ENCODE measurements around the gene TFPT.

Gene TFPT

GRCh38 chr19:54162884-54163283 lies 47.4 kb upstream of the TFPT start:
- TF ChIP-seq CTCF (IDR thresholded peaks at IDR 0.05; ENCODE audit: low read length) = no peak
- TF ChIP-seq EZH2 (IDR thresholded peaks at IDR 0.05; ENCODE audit: borderline replicate concordance, low read length) = no peak
- Histone ChIP-seq H3K27me3 (ENCODE audit: insufficient read depth, low read length) (no peaks in the 10 kb centered on the region), H3K4me2 (ENCODE audit: low read length) (no peak overlapping the region), H2AFZ (ENCODE audit: low read length) (no peak overlapping the region), H3K79me2 (ENCODE audit: insufficient read depth, low read length) (no peaks in the 10 kb centered on the region), H3K4me1 (ENCODE audit: insufficient read depth, low read length, severe bottlenecking) (peaks cover 32% of the 10 kb centered on the region), H3K9ac (ENCODE audit: low read length) (no peak overlapping the region), H4K20me1 (ENCODE audit: insufficient read depth, low read length) (no peaks in the 10 kb centered on the region), H3K9me3 (ENCODE audit: low read length) (no peaks in the 10 kb centered on the region), H3K9me2 (ENCODE audit: low read depth, low read length) (no peaks in the 10 kb centered on the region), H3F3A (ENCODE audit: insufficient read depth, low read length) (no peaks in the 10 kb centered on the region), H3K27ac (ENCODE audit: low read depth, low read length, poor library complexity, severe bottlenecking) (no peak overlapping the region), H3K36me3 (ENCODE audit: insufficient read depth, low read length) (peaks cover 2% of the 10 kb centered on the region), H3K4me3 (ENCODE audit: low read depth, low read length, poor library complexity, severe bottlenecking) (no peak overlapping the region)

GRCh38 chr19:54162241-54162805 lies 46.9 kb upstream of the TFPT start:
- no peaks in the 10 kb centered on the region for H3F3A ChIP-seq (ENCODE audit: insufficient read depth, low read length)
- H3K27me3 ChIP-seq (ENCODE audit: insufficient read depth, low read length) = no peaks in the 10 kb centered on the region
- H3K36me3 ChIP-seq (ENCODE audit: insufficient read depth, low read length) = peaks cover 4% of the 10 kb centered on the region
- H3K4me1 ChIP-seq (ENCODE audit: insufficient read depth, low read length, severe bottlenecking) = peaks cover 32% of the 10 kb centered on the region
- no peaks in the 10 kb centered on the region for H3K9me2 ChIP-seq (ENCODE audit: low read depth, low read length)
- H3K9me3 ChIP-seq (ENCODE audit: low read length) = no peaks in the 10 kb centered on the region
- no peak overlapping the region for H3K9ac ChIP-seq (ENCODE audit: low read length)
- TF ChIP-seq EZH2 (IDR thresholded peaks at IDR 0.05; ENCODE audit: borderline replicate concordance, low read length) = no peak
- TF ChIP-seq CTCF (IDR thresholded peaks at IDR 0.05; ENCODE audit: low read length) = no peak
- peak overlapping the region; percentile 74 for H3K4me2 ChIP-seq (ENCODE audit: low read length)
- no peak overlapping the region for H3K27ac ChIP-seq (ENCODE audit: low read depth, low read length, poor library complexity, severe bottlenecking)
- H3K4me3 ChIP-seq (ENCODE audit: low read depth, low read length, poor library complexity, severe bottlenecking) = peak overlapping the region; percentile 38
- no peaks in the 10 kb centered on the region for H3K79me2 ChIP-seq (ENCODE audit: insufficient read depth, low read length)
- no peak overlapping the region for H2AFZ ChIP-seq (ENCODE audit: low read length)
- H4K20me1 ChIP-seq (ENCODE audit: insufficient read depth, low read length) = no peaks in the 10 kb centered on the region

GRCh38 chr19:54160854-54161253 lies 45.4 kb upstream of the TFPT start:
- peak overlapping the region; percentile 74 for H3K4me2 ChIP-seq (ENCODE audit: low read length)
- no peaks in the 10 kb centered on the region for H3K9me3 ChIP-seq (ENCODE audit: low read length)
- no peaks in the 10 kb centered on the region for H3K79me2 ChIP-seq (ENCODE audit: insufficient read depth, low read length)
- H3K27ac ChIP-seq (ENCODE audit: low read depth, low read length, poor library complexity, severe bottlenecking) = peak overlapping the region; percentile 41
- TF ChIP-seq EZH2 (IDR thresholded peaks at IDR 0.05; ENCODE audit: borderline replicate concordance, low read length) = no peak
- TF ChIP-seq CTCF (IDR thresholded peaks at IDR 0.05; ENCODE audit: low read length) = no peak
- peaks cover 28% of the 10 kb centered on the region for H3K4me1 ChIP-seq (ENCODE audit: insufficient read depth, low read length, severe bottlenecking)
- H4K20me1 ChIP-seq (ENCODE audit: insufficient read depth, low read length) = no peaks in the 10 kb centered on the region
- no peaks in the 10 kb centered on the region for H3K9me2 ChIP-seq (ENCODE audit: low read depth, low read length)
- peak overlapping the region; percentile 69 for H3K4me3 ChIP-seq (ENCODE audit: low read depth, low read length, poor library complexity, severe bottlenecking)
- no peaks in the 10 kb centered on the region for H3K27me3 ChIP-seq (ENCODE audit: insufficient read depth, low read length)
- H2AFZ ChIP-seq (ENCODE audit: low read length) = no peak overlapping the region
- H3K36me3 ChIP-seq (ENCODE audit: insufficient read depth, low read length) = peaks cover 19% of the 10 kb centered on the region
- H3K9ac ChIP-seq (ENCODE audit: low read length) = peak overlapping the region; percentile 73
- no peaks in the 10 kb centered on the region for H3F3A ChIP-seq (ENCODE audit: insufficient read depth, low read length)

All from OCI-LY1 (cell line).